ENCODE measurements around the gene OR2T8. TPM values are rescaled to one million over a fixed set of nuclear protein-coding genes. Genes with fewer than 3 reads are reported as not detected.
A peak's percentile ranks its signal among the peaks of the same experiment; 100 is the strongest.
"Not testable (repeated sequence)": the region's sequence is repeated elsewhere in the genome, so short reads cannot be mapped to it uniquely, and the experiment has no call there.

OR2T8 gene
- total RNA-seq, 2 donors from 2014 or later: not detected

- no peaks in the 10 kb centered on the region for H3K4me1 Mint-ChIP-seq (ENCODE audit: low read depth)
- H3K27ac Mint-ChIP-seq: no peak within 1 kb of the TSS
- DNase-seq: no peak
- no peak for ATAC-seq (replicated peaks in 1 of 2)
- no peak within 1 kb of the TSS for H3K4me3 Mint-ChIP-seq
- no peaks in the 10 kb centered on the region for H3K36me3 Mint-ChIP-seq (ENCODE audit: insufficient read depth in 2 of 2)
- H3K9me3 Mint-ChIP-seq: no peaks in the 10 kb centered on the region
- H3K27me3 Mint-ChIP-seq (ENCODE audit: low read depth): no peaks in the 10 kb centered on the region
Observed at GRCh38 chr1:247924868-247925267, 4.8 kb downstream of the OR2T8 start, which contains the start of gene OR2AJ1. Gene OR2AJ1, plus strand, starts transcription at chr1:247924889. Its CDS starts 8,880 bp downstream, at chr1:247933769.

GRCh38 chr1:247933989-247934388 is 13.9 kb downstream of the OR2T8 start:
- Mint-ChIP-seq H3K27me3 (ENCODE audit: low read depth) (no peaks in the 10 kb centered on the region), H3K4me3 (no peak overlapping the region), H3K9me3 (peaks cover 0 to 3% of the 10 kb centered on the region in 2 donors), H3K27ac (no peak overlapping the region), H3K36me3 (ENCODE audit: insufficient read depth in 2 of 2) (no peaks in the 10 kb centered on the region), H3K4me1 (ENCODE audit: low read depth) (no peaks in the 10 kb centered on the region)
- ATAC-seq (replicated peaks in 1 of 2) (no peak), DNase-seq (no peak)

GRCh38 chr1:247935781-247936180 is 15.7 kb downstream of the OR2T8 start:
- DNase-seq (no peak), ATAC-seq (replicated peaks in 1 of 2) (no peak)
- no peaks in the 10 kb centered on the region for H3K4me1 Mint-ChIP-seq (ENCODE audit: low read depth)
- H3K27me3 Mint-ChIP-seq (ENCODE audit: low read depth): no peaks in the 10 kb centered on the region
- no peaks in the 10 kb centered on the region for H3K36me3 Mint-ChIP-seq (ENCODE audit: insufficient read depth in 2 of 2)
- peaks cover 0 to 3% of the 10 kb centered on the region in 2 donors for H3K9me3 Mint-ChIP-seq
- no peak overlapping the region for H3K27ac Mint-ChIP-seq
- H3K4me3 Mint-ChIP-seq: no peak overlapping the region

GRCh38 chr1:247936415-247936814 is 16.4 kb downstream of the OR2T8 start:
- Mint-ChIP-seq H3K9me3 (peaks cover 0 to 3% of the 10 kb centered on the region in 2 donors), H3K27me3 (ENCODE audit: low read depth) (no peaks in the 10 kb centered on the region), H3K27ac (no peak overlapping the region), H3K36me3 (ENCODE audit: insufficient read depth in 2 of 2) (no peaks in the 10 kb centered on the region), H3K4me3 (no peak overlapping the region), H3K4me1 (ENCODE audit: low read depth) (no peaks in the 10 kb centered on the region)
- no peak for DNase-seq
- ATAC-seq (replicated peaks in 1 of 2): no peak

GRCh38 chr1:247936965-247937734 is 17.1 kb downstream of the OR2T8 start:
- not testable (repeated sequence) for H3K27ac Mint-ChIP-seq; H3K4me1 Mint-ChIP-seq (ENCODE audit: low read depth); H3K36me3 Mint-ChIP-seq (ENCODE audit: insufficient read depth in 2 of 2); H3K27me3 Mint-ChIP-seq (ENCODE audit: low read depth); H3K9me3 Mint-ChIP-seq
- ATAC-seq (replicated peaks in 1 of 2) (peak; percentile 99), DNase-seq (peak; percentile 93 to 95)
- H3K4me3 Mint-ChIP-seq: peak overlapping the region; percentile 81 to 90

GRCh38 chr1:247942624-247943023 is 22.6 kb downstream of the OR2T8 start:
- H3K4me1 Mint-ChIP-seq (ENCODE audit: low read depth): no peaks in the 10 kb centered on the region
- H3K4me3 Mint-ChIP-seq: no peak overlapping the region
- DNase-seq (no peak), ATAC-seq (replicated peaks in 1 of 2) (no peak)
- peaks cover 0 to 5% of the 10 kb centered on the region in 2 donors for H3K9me3 Mint-ChIP-seq
- H3K27ac Mint-ChIP-seq: no peak overlapping the region
- H3K27me3 Mint-ChIP-seq (ENCODE audit: low read depth): no peaks in the 10 kb centered on the region
- H3K36me3 Mint-ChIP-seq (ENCODE audit: insufficient read depth in 2 of 2): no peaks in the 10 kb centered on the region

- ATAC-seq (replicated peaks in 1 of 2): no peak
- no peak within 1 kb of the TSS for H3K4me3 Mint-ChIP-seq
- no peaks in the 10 kb centered on the region for H3K27me3 Mint-ChIP-seq (ENCODE audit: low read depth)
- peaks cover 0 to 5% of the 10 kb centered on the region in 2 donors for H3K9me3 Mint-ChIP-seq
- H3K4me1 Mint-ChIP-seq (ENCODE audit: low read depth): no peaks in the 10 kb centered on the region
- no peak within 1 kb of the TSS for H3K27ac Mint-ChIP-seq
- DNase-seq: no peak
- H3K36me3 Mint-ChIP-seq (ENCODE audit: insufficient read depth in 2 of 2): no peaks in the 10 kb centered on the region
Observed at GRCh38 chr1:247948558-247948957, 28.5 kb downstream of the OR2T8 start, which contains the start of gene OR2L8. Gene OR2L8, plus strand, starts transcription at chr1:247948858. Its CDS starts 0 bp downstream, at chr1:247948858.

- no peak for ATAC-seq (replicated peaks in 1 of 2)
- Mint-ChIP-seq H3K9me3 (peaks cover 7 to 8% of the 10 kb centered on the region in 2 donors), H3K4me3 (no peak overlapping the region), H3K27ac (no peak overlapping the region), H3K4me1 (ENCODE audit: low read depth) (no peaks in the 10 kb centered on the region), H3K36me3 (ENCODE audit: insufficient read depth in 2 of 2) (peaks cover 4 to 5% of the 10 kb centered on the region in 2 donors), H3K27me3 (ENCODE audit: low read depth) (no peaks in the 10 kb centered on the region)
- DNase-seq: no peak
Observed at GRCh38 chr1:247953408-247953807, 33.4 kb downstream of the OR2T8 start.

- no peak for ATAC-seq (replicated peaks in 1 of 2)
- Mint-ChIP-seq H3K9me3 (peaks cover 14 to 16% of the 10 kb centered on the region in 2 donors), H3K27me3 (ENCODE audit: low read depth) (no peaks in the 10 kb centered on the region), H3K4me3 (no peak overlapping the region), H3K36me3 (ENCODE audit: insufficient read depth in 2 of 2) (peaks cover 5 to 11% of the 10 kb centered on the region in 2 donors), H3K4me1 (ENCODE audit: low read depth) (peaks cover 5% of the 10 kb centered on the region), H3K27ac (no peak overlapping the region)
- no peak for DNase-seq
Observed at GRCh38 chr1:247961791-247962190, 41.7 kb downstream of the OR2T8 start.

GRCh38 chr1:247962911-247963588 is 43.0 kb downstream of the OR2T8 start:
- H3K36me3 Mint-ChIP-seq (ENCODE audit: insufficient read depth in 2 of 2): peaks cover 2 to 7% of the 10 kb centered on the region in 2 donors
- H3K9me3 Mint-ChIP-seq: peaks cover 10 to 12% of the 10 kb centered on the region in 2 donors
- no peak overlapping the region for H3K4me3 Mint-ChIP-seq
- no peak overlapping the region for H3K27ac Mint-ChIP-seq
- no peaks in the 10 kb centered on the region for H3K27me3 Mint-ChIP-seq (ENCODE audit: low read depth)
- DNase-seq (no peak), ATAC-seq (replicated peaks in 1 of 2) (no peak)
- peaks cover 5% of the 10 kb centered on the region for H3K4me1 Mint-ChIP-seq (ENCODE audit: low read depth)

GRCh38 chr1:247964933-247965332 is 44.9 kb downstream of the OR2T8 start, which contains the start of gene OR2AK2:
Gene OR2AK2, plus strand, starts transcription at chr1:247965233. Its CDS starts 144 bp downstream, at chr1:247965377.
- H3K9me3 Mint-ChIP-seq: peaks cover 5 to 9% of the 10 kb centered on the region in 2 donors
- peaks cover 7 to 8% of the 10 kb centered on the region in 2 donors for H3K36me3 Mint-ChIP-seq (ENCODE audit: insufficient read depth in 2 of 2)
- no peak for ATAC-seq (replicated peaks in 1 of 2)
- peaks cover 5% of the 10 kb centered on the region for H3K4me1 Mint-ChIP-seq (ENCODE audit: low read depth)
- no peak for DNase-seq
- H3K27ac Mint-ChIP-seq: no peak within 1 kb of the TSS
- H3K4me3 Mint-ChIP-seq: no peak within 1 kb of the TSS
- H3K27me3 Mint-ChIP-seq (ENCODE audit: low read depth): no peaks in the 10 kb centered on the region

GRCh38 chr1:247966532-247967204 is 46.6 kb downstream of the OR2T8 start:
- ATAC-seq (replicated peaks in 1 of 2): no peak
- peaks cover 5% of the 10 kb centered on the region for H3K4me1 Mint-ChIP-seq (ENCODE audit: low read depth)
- H3K27ac Mint-ChIP-seq: no peak overlapping the region
- no peak overlapping the region for H3K4me3 Mint-ChIP-seq
- no peaks in the 10 kb centered on the region for H3K27me3 Mint-ChIP-seq (ENCODE audit: low read depth)
- DNase-seq: no peak
- H3K9me3 Mint-ChIP-seq: peaks cover 6 to 7% of the 10 kb centered on the region in 2 donors
- peaks cover 4 to 8% of the 10 kb centered on the region in 2 donors for H3K36me3 Mint-ChIP-seq (ENCODE audit: insufficient read depth in 2 of 2)
